ENCODE measurements around the gene MRPL12. TPM values are rescaled to one million over a fixed set of nuclear protein-coding genes. Genes with fewer than 3 reads are reported as not detected.

The MRPL12 gene
- total RNA-seq, 4 donors from 2014 or later: 69.6 to 115 (median 79.9) TPM

GRCh38 chr17:81741594-81742452 is 38.7 kb downstream of the MRPL12 start:
- DNase-seq: no peak
- peaks cover 0 to 6% (median 0%) of the 10 kb centered on the region in 3 donors for H3K4me1 ChIP-seq
- TF ChIP-seq CTCF (IDR thresholded peaks at IDR 0.05): no peak
- no peak for TF ChIP-seq POLR2A (IDR thresholded peaks at IDR 0.05)
- H3K27ac ChIP-seq: no peak overlapping the region
- H3K4me3 ChIP-seq: no peak overlapping the region
- no peaks in the 10 kb centered on the region for H3K9me3 ChIP-seq
- intact Hi-C loops (cut with DNase I): no loop called here
- H3K27me3 ChIP-seq: peaks cover 0 to 24% (median 0%) of the 10 kb centered on the region in 4 donors
- H3K36me3 ChIP-seq: no peaks in the 10 kb centered on the region
- 56 to 74% methylated on average over 6 of the region's 26 CpGs for WGBS, 2 donors

Small RNA genes within 50 kb of the gene (small RNA-seq; reads per million reads assigned to genes)
- 0.09 to 0.54 (median 0.18) reads per million in 4 donors for gene MIR6786

Other genes with a start within 250 kb of the MRPL12 start
- 1,000 to 10,000 TPM; 3,349 to 6,664 (median 4,433) TPM for gene ACTG1, start 190.6 kb upstream of the MRPL12 start, total RNA-seq
- gene FSCN2, start 175.0 kb upstream of the MRPL12 start, total RNA-seq: 1 to 10 TPM in 3 of 4 donors, not detected in 1; 1.1 to 2.3 (median 1.8) TPM
- 10 to 100 TPM; 17.3 to 32.2 (median 26.1) TPM for gene FAAP100, start 151.0 kb upstream of the MRPL12 start, total RNA-seq
- 10 to 100 TPM; 49.0 to 80.9 (median 62.4) TPM for gene NPLOC4, start 66.3 kb upstream of the MRPL12 start, total RNA-seq
- 1 to 10 TPM in 1 of 4 donors, under 1 TPM in 2, not detected in 1; 0.19 to 2.1 (median 0.72) TPM for gene TSPAN10, start 66.2 kb upstream of the MRPL12 start, total RNA-seq
- gene PDE6G, start 46.8 kb upstream of the MRPL12 start, total RNA-seq: not detected
- 10 to 100 TPM; 17.6 to 54.5 (median 37.4) TPM for gene OXLD1, start 36.8 kb upstream of the MRPL12 start, total RNA-seq
- 10 to 100 TPM; 18.2 to 25.6 (median 21.4) TPM for gene CCDC137, start 36.6 kb upstream of the MRPL12 start, total RNA-seq
- gene ARL16, start 19.6 kb upstream of the MRPL12 start, total RNA-seq: 10 to 100 TPM; 19.1 to 34.3 (median 27.9) TPM
- gene HGS, start 19.4 kb upstream of the MRPL12 start, total RNA-seq: 10 to 100 TPM; 48.2 to 86.8 (median 84.0) TPM
- gene SLC25A10, start 8.9 kb downstream of the MRPL12 start, total RNA-seq: 10 to 100 TPM; 23.3 to 49.3 (median 37.1) TPM
- not detected for gene GCGR, start 100.8 kb downstream of the MRPL12 start, total RNA-seq
- 10 to 100 TPM in 3 of 4 donors, 1 to 10 TPM in 1; 8.7 to 28.0 (median 13.2) TPM for gene MCRIP1, start 129.9 kb downstream of the MRPL12 start, total RNA-seq
- gene PPP1R27, start 131.7 kb downstream of the MRPL12 start, total RNA-seq: not detected
- gene P4HB, start 157.2 kb downstream of the MRPL12 start, total RNA-seq: 1,000 to 10,000 TPM in 3 of 4 donors, 100 to 1,000 TPM in 1; 459 to 2,191 (median 1,569) TPM
- gene ARHGDIA, start 168.0 kb downstream of the MRPL12 start, total RNA-seq: 100 to 1,000 TPM; 166 to 239 (median 176) TPM
- 100 to 1,000 TPM in 2 of 4 donors, 10 to 100 TPM in 2; 75.3 to 133 (median 95.0) TPM for gene ALYREF, start 188.2 kb downstream of the MRPL12 start, total RNA-seq
- gene ANAPC11, start 188.4 kb downstream of the MRPL12 start, total RNA-seq: 100 to 1,000 TPM in 3 of 4 donors, 10 to 100 TPM in 1; 92.9 to 133 (median 104) TPM
- 1 to 10 TPM in 3 of 4 donors, under 1 TPM in 1; 0.53 to 7.4 (median 1.5) TPM for gene NPB, start 198.9 kb downstream of the MRPL12 start, total RNA-seq
- gene PCYT2, start 208.0 kb downstream of the MRPL12 start, total RNA-seq: 10 to 100 TPM; 18.6 to 38.5 (median 34.6) TPM
- gene SIRT7, start 214.8 kb downstream of the MRPL12 start, total RNA-seq: 10 to 100 TPM; 52.6 to 81.0 (median 60.7) TPM
- 10 to 100 TPM in 3 of 4 donors, 1 to 10 TPM in 1; 10.0 to 26.6 (median 23.5) TPM for gene MAFG, start 224.4 kb downstream of the MRPL12 start, total RNA-seq
- gene PYCR1, start 233.9 kb downstream of the MRPL12 start, total RNA-seq: 10 to 100 TPM; 14.0 to 24.3 (median 17.4) TPM
- gene MYADML2, start 243.9 kb downstream of the MRPL12 start, total RNA-seq: not detected